Subcutaneous adipose tissue (tissue), 4 donors: ENCODE measurements around the gene SOX15. TPM values are rescaled to one million over a fixed set of nuclear protein-coding genes. Genes with fewer than 3 reads are reported as not detected.

Source experiments
- CTCF ChIP-seq: fragments of 450-650 bp; IDR thresholded peaks from one replicate; pipeline ENCODE4 v1.5.1; 2016; ENCODE audit warnings: low read depth, mild to moderate bottlenecking, control low read depth, antibody characterized with exemption, moderate library complexity
- total RNA-seq, 4 donors: library from RNA; depleted of rRNA; stranded (reverse); fragments of >200 nt; gene quantifications; one replicate each; pipeline ENCODE4 v1.1.0, GENCODE V29; 2016

Gene SOX15
- total RNA-seq, 4 donors from 2014 or later: 1.0 TPM; not detected in 3

- TF ChIP-seq CTCF: no peak
Observed at GRCh38 chr17:7561589-7562207, 28.2 kb downstream of the SOX15 start, which contains the start of gene SENP3. TSS of gene SENP3 (plus strand) at chr17:7561919. CDS start at chr17:7563077, 1,158 bp downstream.

GRCh38 chr17:7561028-7561575 is 28.8 kb downstream of the SOX15 start:
- no peak for TF ChIP-seq CTCF

- TF ChIP-seq CTCF: no peak
Observed at GRCh38 chr17:7560172-7561027, 29.5 kb downstream of the SOX15 start.

- no peak for TF ChIP-seq CTCF
Observed at GRCh38 chr17:7559320-7560171, 30.3 kb downstream of the SOX15 start.

GRCh38 chr17:7558544-7559319 is 31.2 kb downstream of the SOX15 start, which contains the start of gene TNFSF13:
TSS of gene TNFSF13 (plus strand) at chr17:7558750. CDS start at chr17:7559040, 290 bp downstream.
- no peak for TF ChIP-seq CTCF

GRCh38 chr17:7557775-7558543 is 31.9 kb downstream of the SOX15 start:
- TF ChIP-seq CTCF: no peak
